ENCODE data around the gene ENAH. TPM values are rescaled to one million over a fixed set of nuclear protein-coding genes. Genes with fewer than 3 reads are reported as not detected.

Gene ENAH
- total RNA-seq, 1 donor from 2014 or later: 137 TPM

DNA sequence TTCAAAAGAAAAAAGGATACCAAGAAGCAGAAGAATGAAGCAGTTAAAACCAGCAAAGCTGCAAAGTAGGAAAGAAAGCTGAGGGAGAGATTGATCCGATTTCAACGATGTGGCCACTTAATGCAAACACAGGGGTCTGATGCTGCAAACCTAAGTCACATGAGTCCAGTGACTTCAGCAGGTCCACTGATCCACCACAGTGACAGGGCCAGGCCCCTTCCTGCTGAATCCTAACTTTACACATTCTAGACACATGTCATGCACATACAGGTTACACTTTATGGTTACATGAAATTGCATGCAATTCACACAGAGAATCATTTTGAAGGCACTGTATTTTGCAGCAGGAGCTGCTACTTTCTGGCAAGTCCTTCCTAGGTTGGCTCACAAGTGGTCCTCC lies 166.1 kb downstream of the ENAH start:
- Mint-ChIP-seq H3K27ac (no peak overlapping the region), H3K27me3 (ENCODE audit: low read depth) (no peaks in the 10 kb centered on the region), H3K4me1 (peaks cover 9% of the 10 kb centered on the region), H3K36me3 (peaks cover 2% of the 10 kb centered on the region), H3K9me3 (no peaks in the 10 kb centered on the region), H3K4me3 (no peak overlapping the region)
- TF ChIP-seq, protein P1, sequence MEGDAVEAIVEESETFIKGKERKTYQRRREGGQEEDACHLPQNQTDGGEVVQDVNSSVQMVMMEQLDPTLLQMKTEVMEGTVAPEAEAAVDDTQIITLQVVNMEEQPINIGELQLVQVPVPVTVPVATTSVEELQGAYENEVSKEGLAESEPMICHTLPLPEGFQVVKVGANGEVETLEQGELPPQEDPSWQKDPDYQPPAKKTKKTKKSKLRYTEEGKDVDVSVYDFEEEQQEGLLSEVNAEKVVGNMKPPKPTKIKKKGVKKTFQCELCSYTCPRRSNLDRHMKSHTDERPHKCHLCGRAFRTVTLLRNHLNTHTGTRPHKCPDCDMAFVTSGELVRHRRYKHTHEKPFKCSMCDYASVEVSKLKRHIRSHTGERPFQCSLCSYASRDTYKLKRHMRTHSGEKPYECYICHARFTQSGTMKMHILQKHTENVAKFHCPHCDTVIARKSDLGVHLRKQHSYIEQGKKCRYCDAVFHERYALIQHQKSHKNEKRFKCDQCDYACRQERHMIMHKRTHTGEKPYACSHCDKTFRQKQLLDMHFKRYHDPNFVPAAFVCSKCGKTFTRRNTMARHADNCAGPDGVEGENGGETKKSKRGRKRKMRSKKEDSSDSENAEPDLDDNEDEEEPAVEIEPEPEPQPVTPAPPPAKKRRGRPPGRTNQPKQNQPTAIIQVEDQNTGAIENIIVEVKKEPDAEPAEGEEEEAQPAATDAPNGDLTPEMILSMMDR (IDR thresholded peaks at IDR 0.05; ENCODE audit: unreplicated experiment): no peak
- DNase-seq (ENCODE audit: low spot score in 2 of 2, unreplicated experiment in 2 of 2): no peak

DNA sequence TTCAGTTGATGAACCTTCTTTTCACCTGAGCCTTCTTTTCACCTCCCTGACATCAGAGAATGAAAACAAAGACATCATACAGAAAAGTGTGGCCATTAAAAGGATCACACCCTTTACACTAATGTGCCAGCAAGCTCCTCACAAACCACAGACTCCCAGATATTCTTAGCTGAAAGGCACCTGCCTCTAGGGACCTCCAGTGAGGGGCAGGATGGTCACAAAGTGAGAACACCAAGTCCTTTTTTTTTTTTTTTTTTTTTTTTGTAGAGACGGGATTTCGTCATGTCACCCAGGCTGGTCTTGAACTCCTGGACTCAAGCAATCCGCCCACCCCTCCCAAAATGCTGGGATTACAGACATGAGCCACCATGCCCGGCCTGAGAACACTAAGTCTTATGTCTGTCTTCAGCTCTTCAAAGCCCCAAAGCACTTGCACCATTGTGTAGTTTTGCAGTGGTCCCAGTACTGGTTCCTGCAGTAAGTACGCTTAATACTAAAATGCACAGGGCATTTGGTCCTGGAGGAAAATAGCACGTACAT lies 166.9 kb downstream of the ENAH start:
- TF ChIP-seq, protein P1 (IDR thresholded peaks at IDR 0.05; ENCODE audit: unreplicated experiment): no peak
- H3K9me3 Mint-ChIP-seq: no peaks in the 10 kb centered on the region
- DNase-seq (ENCODE audit: low spot score in 2 of 2, unreplicated experiment in 2 of 2): no peak
- H3K4me3 Mint-ChIP-seq: no peak overlapping the region
- H3K36me3 Mint-ChIP-seq: peaks cover 2% of the 10 kb centered on the region
- H3K27me3 Mint-ChIP-seq (ENCODE audit: low read depth): no peaks in the 10 kb centered on the region
- H3K4me1 Mint-ChIP-seq: peaks cover 11% of the 10 kb centered on the region
- H3K27ac Mint-ChIP-seq: no peak overlapping the region

DNA sequence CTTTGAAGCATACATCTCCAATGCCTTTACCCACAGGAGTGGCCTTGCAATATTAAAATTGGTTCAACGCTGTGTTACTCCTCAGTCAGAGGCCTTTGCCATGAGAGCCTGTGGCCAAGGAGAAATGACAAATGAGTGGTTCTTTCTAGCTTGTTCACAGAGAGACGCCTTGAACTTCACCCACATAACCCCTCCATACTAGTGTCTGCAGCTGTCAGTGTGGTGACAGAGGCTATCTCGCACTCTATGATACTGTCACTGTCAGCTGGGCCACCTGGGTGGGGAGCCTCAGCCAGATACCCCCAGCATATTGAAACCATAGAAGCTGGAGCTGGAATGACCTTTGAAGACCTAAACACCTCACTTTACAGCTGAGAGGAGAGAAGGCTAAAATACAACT lies 167.7 kb downstream of the ENAH start:
- peaks cover 2% of the 10 kb centered on the region for H3K36me3 Mint-ChIP-seq
- H3K4me3 Mint-ChIP-seq: no peak overlapping the region
- no peaks in the 10 kb centered on the region for H3K27me3 Mint-ChIP-seq (ENCODE audit: low read depth)
- H3K9me3 Mint-ChIP-seq: no peaks in the 10 kb centered on the region
- DNase-seq (ENCODE audit: low spot score in 2 of 2, unreplicated experiment in 2 of 2): no peak
- no peak overlapping the region for H3K27ac Mint-ChIP-seq
- TF ChIP-seq, protein P1 (IDR thresholded peaks at IDR 0.05; ENCODE audit: unreplicated experiment): no peak
- peaks cover 11% of the 10 kb centered on the region for H3K4me1 Mint-ChIP-seq

DNA sequence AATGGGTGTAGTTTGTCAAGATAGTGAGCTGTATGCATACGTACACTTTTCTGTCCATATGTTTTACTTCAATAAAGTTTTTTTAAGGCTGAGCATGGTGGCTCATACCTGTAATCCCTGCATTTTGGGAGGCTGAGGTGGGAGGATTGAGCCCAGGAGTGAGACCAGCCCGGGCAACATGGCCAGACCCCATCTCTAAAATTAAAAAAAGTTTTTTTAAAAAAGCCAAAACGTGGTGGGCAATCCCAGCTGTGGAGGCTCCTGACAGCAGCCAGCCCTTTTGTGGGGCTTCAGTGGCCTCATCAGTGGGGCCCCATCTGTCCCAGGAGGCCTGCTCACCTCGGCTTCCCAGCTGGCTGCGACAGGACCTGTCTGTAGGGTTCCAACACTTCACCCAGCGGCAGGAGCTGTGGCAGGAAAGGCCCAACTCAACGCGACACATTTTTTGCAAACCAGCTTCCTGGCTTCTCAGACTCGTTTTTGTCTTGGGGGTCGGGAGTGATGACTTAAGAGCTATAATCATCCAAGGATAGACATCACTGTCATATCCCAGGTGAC lies 168.2 kb downstream of the ENAH start:
- H3K4me3 Mint-ChIP-seq: no peak overlapping the region
- H3K27me3 Mint-ChIP-seq (ENCODE audit: low read depth): no peaks in the 10 kb centered on the region
- no peaks in the 10 kb centered on the region for H3K9me3 Mint-ChIP-seq
- TF ChIP-seq, protein P1 (IDR thresholded peaks at IDR 0.05; ENCODE audit: unreplicated experiment): no peak
- no peak for DNase-seq (ENCODE audit: low spot score in 2 of 2, unreplicated experiment in 2 of 2)
- no peaks in the 10 kb centered on the region for H3K36me3 Mint-ChIP-seq
- no peak overlapping the region for H3K27ac Mint-ChIP-seq
- H3K4me1 Mint-ChIP-seq: peaks cover 11% of the 10 kb centered on the region

DNA sequence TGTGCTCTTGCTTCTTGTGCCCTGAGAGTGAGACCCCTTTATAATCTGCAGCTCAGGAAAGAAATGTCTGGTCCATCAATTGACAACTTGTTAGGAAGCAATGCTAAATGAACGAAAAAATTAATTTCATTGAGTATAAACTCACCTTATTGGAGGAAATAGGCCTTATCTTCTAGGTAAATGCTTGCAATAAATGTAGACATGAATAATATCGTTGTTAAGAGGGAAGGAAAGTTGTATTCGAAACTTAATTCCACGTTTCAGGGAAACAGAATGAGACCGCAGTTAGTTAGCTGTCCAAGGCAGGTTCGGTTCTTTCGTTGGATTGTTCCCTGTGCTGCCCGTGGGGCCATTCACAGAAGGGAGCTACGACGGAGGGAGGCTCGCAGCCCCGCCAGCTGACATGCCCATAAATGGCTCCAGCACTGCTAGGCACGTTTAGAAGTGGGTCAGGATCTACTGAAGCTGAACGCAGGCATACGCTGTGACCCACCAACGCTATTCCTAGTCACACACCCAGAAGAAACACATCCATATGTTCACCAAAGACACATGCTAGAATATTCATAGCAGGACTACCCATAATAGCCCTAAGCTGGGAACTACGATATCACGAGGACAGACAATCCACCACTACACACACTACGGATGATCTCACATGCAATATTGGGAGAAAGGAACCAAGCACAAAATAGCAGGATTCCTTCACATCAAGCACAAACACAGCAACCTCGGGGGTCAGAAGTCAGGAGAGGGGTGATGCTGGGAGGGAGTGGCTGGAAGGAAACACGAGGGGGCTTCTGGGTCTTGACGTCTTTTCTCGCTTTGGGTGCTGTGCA lies 168.9 kb downstream of the ENAH start:
- no peaks in the 10 kb centered on the region for H3K36me3 Mint-ChIP-seq
- peaks cover 11% of the 10 kb centered on the region for H3K4me1 Mint-ChIP-seq
- TF ChIP-seq, protein P1 (IDR thresholded peaks at IDR 0.05; ENCODE audit: unreplicated experiment): no peak
- no peaks in the 10 kb centered on the region for H3K27me3 Mint-ChIP-seq (ENCODE audit: low read depth)
- DNase-seq (ENCODE audit: low spot score in 2 of 2, unreplicated experiment in 2 of 2): no peak
- no peaks in the 10 kb centered on the region for H3K9me3 Mint-ChIP-seq
- no peak overlapping the region for H3K4me3 Mint-ChIP-seq
- no peak overlapping the region for H3K27ac Mint-ChIP-seq
